ENCODE results near the gene FAM124A.

Gene FAM124A

GRCh38 chr13:51221674-51222036 is 543 bp upstream of the FAM124A start:
- no peak for DNase-seq

GRCh38 chr13:51222686-51223559 is 725 bp downstream of the FAM124A start:
- DNase-seq: no peak

DNA sequence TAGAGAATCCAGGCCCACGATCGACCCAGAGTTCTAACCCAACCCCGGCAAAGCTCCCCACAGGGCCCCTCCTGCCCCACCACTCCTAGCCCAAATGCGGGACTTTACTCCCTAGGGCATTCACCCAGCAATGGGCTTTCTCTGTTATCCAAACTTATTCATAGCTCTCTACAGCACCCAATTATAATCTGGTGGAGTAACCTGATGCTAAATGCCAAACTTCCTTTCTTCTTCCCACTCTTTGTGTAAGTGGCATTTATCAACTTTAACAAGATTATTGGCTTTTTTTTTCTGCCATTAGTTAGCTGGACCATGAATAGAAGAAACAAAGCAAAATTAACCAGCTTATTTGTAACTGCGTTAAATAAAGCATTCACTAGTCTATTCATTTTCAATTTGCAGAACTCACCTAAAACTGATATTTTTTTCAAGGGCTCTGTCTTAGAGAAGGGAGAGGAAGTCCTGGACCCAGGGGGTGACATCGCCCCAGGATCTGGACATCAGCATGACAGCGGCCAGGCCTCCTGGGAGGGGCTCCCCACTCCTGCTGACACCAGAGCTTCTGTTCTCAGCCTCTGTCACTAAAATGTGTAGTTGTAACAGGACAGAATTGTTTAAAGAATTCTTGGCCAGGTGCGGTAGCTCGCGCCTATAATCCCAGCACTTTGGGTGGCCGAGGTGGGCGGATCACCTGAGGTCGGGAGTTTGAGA is 1.5 kb downstream of the FAM124A start:
- peak; percentile 22 to 33 for DNase-seq

- peak in 1 of 2 donors; percentile 43 for DNase-seq
These were observed 2.8 kb downstream of the FAM124A start for GRCh38 chr13:51225029-51225428.

- DNase-seq: no peak
These were observed 5.2 kb downstream of the FAM124A start for GRCh38 chr13:51227404-51227803.

DNA sequence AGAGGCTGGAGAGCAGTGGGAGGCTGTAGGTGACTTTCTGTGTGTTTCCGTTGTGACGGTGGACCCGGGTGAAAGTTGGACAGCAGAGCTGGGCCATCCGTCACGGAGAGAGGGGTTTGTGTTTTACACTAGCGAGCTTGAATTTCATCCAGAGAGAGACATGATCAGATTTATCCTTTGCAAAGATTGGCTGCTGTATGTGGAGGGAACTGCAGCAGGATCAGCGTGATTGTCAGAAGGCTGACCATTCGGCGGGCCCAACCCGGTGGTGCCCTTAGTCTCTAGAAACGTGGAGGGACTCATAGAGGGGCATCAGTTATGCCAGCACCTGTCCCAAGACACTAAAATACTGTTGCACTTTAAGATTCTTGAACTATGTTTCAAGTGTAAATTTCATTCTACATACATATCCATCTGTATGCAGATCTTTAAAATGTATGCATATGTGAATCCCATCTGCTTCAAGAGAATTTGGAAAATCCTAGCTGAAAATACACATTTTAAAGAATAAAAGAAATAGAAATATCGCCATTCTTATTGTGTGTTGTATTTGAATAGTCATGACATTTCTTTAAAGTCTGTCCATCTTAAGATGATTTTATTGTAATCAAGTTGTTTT is 7.0 kb downstream of the FAM124A start:
- no peak for DNase-seq

DNA sequence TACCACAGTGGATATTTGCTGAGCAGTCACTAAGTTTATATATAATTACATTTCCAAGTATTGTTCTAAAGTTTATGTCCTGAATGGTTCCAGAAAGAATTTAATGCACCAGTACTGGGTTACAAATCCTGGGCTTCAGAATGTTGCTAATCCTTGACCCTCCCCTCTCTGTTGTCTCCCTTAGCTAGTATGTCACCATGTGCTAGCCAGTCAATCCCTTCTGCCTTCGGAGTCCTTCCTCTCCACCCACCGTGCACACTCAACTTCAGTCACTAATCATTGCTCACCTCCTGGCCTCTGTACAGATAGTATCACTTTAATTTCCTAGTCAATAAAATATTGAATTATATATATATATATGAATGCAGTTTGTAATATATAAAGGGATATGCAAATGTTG is 7.5 kb downstream of the FAM124A start:
- DNase-seq: no peak

- no peak for DNase-seq
These were observed 8.4 kb downstream of the FAM124A start for GRCh38 chr13:51230477-51231105.

DNA sequence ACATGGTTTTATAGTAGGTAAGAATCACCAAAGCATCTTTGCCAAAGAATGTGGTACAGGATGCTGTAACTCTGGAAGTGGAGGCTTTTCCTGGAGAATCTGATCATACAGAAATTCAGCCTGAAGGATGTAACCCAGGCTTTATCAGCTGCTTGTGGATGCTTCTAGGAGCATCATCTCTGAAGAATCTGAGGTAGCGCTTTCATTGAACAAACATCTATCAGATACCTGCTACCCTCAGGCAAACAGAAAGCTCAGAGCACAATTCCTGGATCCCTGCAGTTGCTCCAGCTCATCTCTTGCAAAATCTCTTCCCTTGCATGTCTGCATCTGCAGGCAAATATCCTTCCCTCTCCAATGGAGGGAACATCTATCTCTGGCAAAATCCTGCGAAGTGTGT is 9.3 kb downstream of the FAM124A start:
- no peak for DNase-seq

- no peak for DNase-seq
These were observed 10.1 kb downstream of the FAM124A start for GRCh38 chr13:51232328-51232727.

- no peak for DNase-seq
These were observed 11.1 kb downstream of the FAM124A start for GRCh38 chr13:51233117-51233826.

GRCh38 chr13:51234676-51235075 is 12.5 kb downstream of the FAM124A start:
- no peak for DNase-seq

DNA sequence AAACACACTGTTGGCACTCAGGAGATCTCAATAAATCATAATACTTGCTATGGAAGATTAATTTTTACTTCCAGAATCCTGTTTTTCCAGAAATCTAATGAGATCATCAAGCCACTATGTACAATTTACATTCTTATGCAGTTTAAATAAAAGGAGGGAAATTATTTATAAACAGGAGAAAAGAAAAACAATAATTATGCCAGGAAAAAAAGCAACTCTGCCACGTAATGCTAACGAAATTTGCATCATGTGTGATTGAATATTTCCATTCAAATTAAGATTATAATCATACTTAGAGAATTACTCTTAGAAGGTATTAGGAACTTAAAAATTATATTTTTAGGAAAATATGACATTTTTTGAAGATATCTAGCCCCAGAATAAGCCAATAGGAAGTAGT is 13.0 kb downstream of the FAM124A start:
- no peak for DNase-seq

DNA sequence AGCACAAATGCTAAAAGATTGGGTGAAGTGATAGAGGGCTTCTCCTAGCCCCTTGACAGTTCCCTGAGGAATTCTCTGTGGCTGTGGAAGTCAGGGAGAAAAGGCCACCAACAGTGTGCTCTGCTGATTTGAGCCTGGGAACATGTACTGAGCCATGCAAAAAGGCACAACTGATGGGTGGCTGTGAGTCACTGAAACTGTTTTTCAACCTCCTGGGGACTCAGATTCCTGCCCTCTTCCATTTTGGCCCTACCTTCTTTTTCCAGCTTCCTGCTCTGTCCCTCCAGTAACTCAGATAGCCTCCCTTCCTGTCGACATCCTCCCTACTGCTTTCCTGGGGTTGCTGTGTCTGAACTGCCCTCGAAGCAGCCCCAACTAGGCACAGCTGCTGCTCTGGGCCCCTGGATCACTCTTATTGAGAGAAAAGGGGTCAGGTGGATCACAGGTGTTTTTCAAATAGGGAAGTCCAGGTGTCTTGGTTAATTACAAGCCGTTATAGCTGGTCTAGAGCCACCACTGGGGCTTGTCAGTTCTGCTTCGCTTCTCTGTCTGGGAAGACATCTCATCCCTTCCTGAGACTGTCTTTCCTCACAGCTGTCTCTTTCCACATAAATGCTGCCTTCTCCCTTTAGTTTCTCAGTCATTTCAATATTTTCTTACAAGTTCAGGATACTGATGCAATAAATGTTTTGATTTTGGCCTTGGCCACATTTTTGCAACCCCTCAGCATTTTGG is 13.7 kb downstream of the FAM124A start:
- peak in 1 of 2 donors; percentile 57 for DNase-seq

- DNase-seq: no peak
These were observed 14.2 kb downstream of the FAM124A start for GRCh38 chr13:51236491-51236792.

DNA sequence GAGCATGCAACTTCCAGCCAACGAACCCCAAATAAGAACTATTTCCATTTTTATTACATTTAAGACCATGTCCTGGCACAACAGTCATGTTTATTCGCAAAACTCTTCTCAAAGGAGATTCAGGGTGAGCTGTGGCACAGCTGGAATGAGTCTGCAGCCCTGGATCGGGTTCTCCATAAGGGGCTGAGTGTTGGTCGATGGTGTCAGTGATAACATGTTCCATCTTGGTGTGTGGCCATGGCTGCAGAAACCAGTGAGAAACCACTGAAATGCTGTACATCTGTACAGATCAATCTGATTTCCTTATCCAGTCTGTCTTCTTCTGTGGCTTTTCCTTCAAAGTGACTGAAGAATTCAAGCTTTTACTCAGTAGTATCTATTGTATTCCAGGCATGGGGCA is 15.2 kb downstream of the FAM124A start:
- no peak for DNase-seq

- DNase-seq: no peak
These were observed 15.7 kb downstream of the FAM124A start for GRCh38 chr13:51237887-51238286.

- DNase-seq: no peak
These were observed 18.0 kb downstream of the FAM124A start for GRCh38 chr13:51240178-51240577.

DNA sequence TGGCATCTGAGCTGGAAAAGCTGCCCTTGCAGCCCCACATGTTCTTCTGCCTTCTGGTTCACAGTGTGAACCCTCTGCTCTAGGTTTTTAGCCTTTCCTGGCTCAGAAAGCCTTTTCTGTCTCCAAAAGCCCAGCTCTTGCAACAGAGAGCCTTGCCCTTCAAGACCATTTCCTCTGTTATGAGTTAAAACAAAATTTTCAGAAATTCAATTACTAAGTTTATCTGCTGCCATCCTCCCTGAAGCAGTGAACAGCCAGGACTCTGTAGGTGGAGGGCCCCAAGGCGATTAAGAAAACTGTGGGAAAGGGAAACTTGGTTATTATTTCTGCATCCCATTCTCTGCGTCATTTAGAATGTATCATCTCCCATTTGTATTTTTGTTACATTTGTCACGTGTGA is 18.8 kb downstream of the FAM124A start:
- DNase-seq: peak; percentile 30 to 40

DNA sequence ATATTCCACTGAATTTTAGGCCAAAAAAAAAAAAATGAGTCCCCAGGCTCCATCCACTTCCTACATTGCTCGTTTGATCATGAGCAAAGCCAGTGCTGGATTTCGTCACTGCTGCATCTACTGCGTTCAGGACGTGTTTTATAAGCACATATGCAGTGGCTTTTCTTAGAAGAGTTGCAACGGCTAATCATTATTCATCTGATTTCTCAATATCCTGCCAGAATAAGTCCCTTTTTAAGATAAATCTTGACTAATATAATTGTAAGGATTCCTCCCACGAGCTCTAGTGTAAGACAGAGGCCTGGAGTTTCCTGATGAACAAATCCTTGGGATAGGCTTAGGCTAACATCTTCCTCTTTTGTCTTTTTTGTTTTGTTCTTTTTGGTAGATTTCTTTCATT is 19.5 kb downstream of the FAM124A start:
- DNase-seq: peak; percentile 95 to 98

DNA sequence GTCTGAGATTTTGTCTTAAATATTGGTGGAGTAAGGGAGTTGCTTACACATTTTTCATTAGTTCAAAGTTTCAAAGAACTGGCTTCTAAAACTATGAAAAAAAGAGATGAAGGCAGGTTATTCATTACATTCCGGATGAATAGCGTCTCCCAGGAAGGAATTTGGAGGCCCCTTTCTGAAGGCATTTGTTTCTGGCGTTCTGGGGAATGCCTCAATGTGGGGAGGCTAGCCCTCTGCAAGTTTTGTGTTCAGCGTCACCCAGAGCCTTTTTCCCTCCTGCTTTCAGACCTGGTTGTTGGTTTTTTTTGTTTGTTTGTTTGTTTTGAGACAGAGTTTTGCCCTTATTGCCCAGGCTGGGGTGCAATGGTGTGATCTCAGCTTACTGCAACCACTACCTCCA is 21.0 kb downstream of the FAM124A start:
- no peak for DNase-seq

GRCh38 chr13:51243832-51244231 is 21.6 kb downstream of the FAM124A start:
- DNase-seq: no peak
